ENCODE data around the gene NPAS2. TPM values are rescaled to one million over a fixed set of nuclear protein-coding genes. Genes with fewer than 3 reads are reported as not detected.

The NPAS2 gene
- total RNA-seq, 1 experiment from 2014 or later = 20.4 TPM

GRCh38 chr2:101037161-101037755 lies 217.3 kb downstream of the NPAS2 start:
- H3K36me3 ChIP-seq (ENCODE audit: control insufficient read depth in 1 of 2, insufficient read depth in 2 of 2, low read length in 2 of 2) = peaks cover 21 to 32% of the 10 kb centered on the region in 2 experiments
- H3K9me3 ChIP-seq (ENCODE audit: control insufficient read depth in 1 of 2, insufficient read depth in 1 of 2, low read depth in 1 of 2, low read length in 2 of 2) = no peaks in the 10 kb centered on the region
- H3K79me2 ChIP-seq (ENCODE audit: insufficient read depth, low read length) = no peaks in the 10 kb centered on the region
- TF ChIP-seq FOSL1 (IDR thresholded peaks at IDR 0.05; ENCODE audit: low read depth) = no peak
- TF ChIP-seq ATF3 (IDR thresholded peaks at IDR 0.05) = no peak
- no peak for TF ChIP-seq SIN3A (IDR thresholded peaks at IDR 0.05; ENCODE audit: low read depth)
- TF ChIP-seq MAX (IDR thresholded peaks at IDR 0.05) = no peak
- no peak for TF ChIP-seq SP1 (IDR thresholded peaks at IDR 0.05; ENCODE audit: low read depth)
- TF ChIP-seq EZH2 (IDR thresholded peaks at IDR 0.05) = no peak
- no peak for TF ChIP-seq CEBPB (IDR thresholded peaks at IDR 0.05; ENCODE audit: low read depth)
- no peak for TF ChIP-seq REST (IDR thresholded peaks at IDR 0.05; ENCODE audit: low read depth)
- no peak for TF ChIP-seq RAD21 (IDR thresholded peaks at IDR 0.05; ENCODE audit: low read depth)
- no peak for TF ChIP-seq POLR2AphosphoS5 (IDR thresholded peaks at IDR 0.05; ENCODE audit: low read depth, low read length)
- TF ChIP-seq CBX3 (IDR thresholded peaks at IDR 0.05; ENCODE audit: low read depth) = no peak
- no peak for TF ChIP-seq ZFX (IDR thresholded peaks at IDR 0.05)
- no peak for TF ChIP-seq ZNF274 (IDR thresholded peaks at IDR 0.05; ENCODE audit: low read depth, low read length)
- no peak for TF ChIP-seq JUND (IDR thresholded peaks at IDR 0.05)
- TF ChIP-seq EZH2phosphoT487 (IDR thresholded peaks at IDR 0.05; ENCODE audit: borderline replicate concordance) = no peak
- H3K9ac ChIP-seq (ENCODE audit: low read length) = no peak overlapping the region
- intact Hi-C loops (cut with micrococcal nuclease) = loop anchor here (5.0 kb wide), 1 partner anchor 170 kb away; no protein-coding TSS in a partner anchor
- H4K20me1 ChIP-seq (ENCODE audit: insufficient read depth) = no peaks in the 10 kb centered on the region
- H3K27ac ChIP-seq (ENCODE audit: low read depth, low read length) = no peak overlapping the region
- H3K4me3 ChIP-seq (replicated peaks in 1 of 2; ENCODE audit: low read depth in 1 of 2, low read length in 2 of 2) = no peak overlapping the region
- RAD21 ChIA-PET (ENCODE audit: low non-redundant PET in 1 of 2, low total read pairs in 2 of 2, uncharacterized antibody in 2 of 2, unreplicated experiment in 2 of 2) = interaction anchor here (0.6 to 1.2 kb wide), 2 partner anchors 116 to 168 kb away, joined by 3 to 5 read pairs; no protein-coding TSS in a partner anchor
- POLR2A ChIA-PET = interaction anchor here (0.8 to 1.0 kb wide), 2 partner anchors 114 to 168 kb away, joined by 3 to 4 read pairs; partner anchors contain the start of gene TBC1D8
- H3K9me2 ChIP-seq (ENCODE audit: insufficient read depth) = no peaks in the 10 kb centered on the region
- no peak overlapping the region for H3K4me2 ChIP-seq (ENCODE audit: low read length)
- CTCF ChIA-PET = interaction anchor here (0.7 to 3.1 kb wide), 13 partner anchors 10 to 307 kb away, joined by 3 to 33 read pairs (median 4); partner anchors contain the start of genes CNOT11 and TBC1D8
- no peaks in the 10 kb centered on the region for H3K27me3 ChIP-seq (ENCODE audit: insufficient read depth, low read length)
- BruUV-seq (replicated peaks) = TSS peak; percentile 17
- H3K4me1 ChIP-seq (ENCODE audit: control insufficient read depth in 1 of 2, insufficient read depth in 2 of 2, low read length in 2 of 2) = no peaks in the 10 kb centered on the region
- no peak overlapping the region for H2AFZ ChIP-seq (ENCODE audit: low read depth, low read length, poor library complexity, severe bottlenecking)
- DNase-seq (ENCODE audit: low read depth, low spot score) (no peak), ATAC-seq (no peak)

All from HCT116 (cell line).